Thoracic aorta (tissue), 2 donors: Measurements from ENCODE around the gene SLC44A3. TPM values are rescaled to one million over a fixed set of nuclear protein-coding genes. Genes with fewer than 3 reads are reported as not detected.

Experiments used
- ATAC-seq: fragments of 150-250 bp; one replicate; pipeline ENCODE4 v1.8.0; 2017; ENCODE audit warnings: low read depth; ENCODE audit not compliant: insufficient number of reproducible peaks, low FRiP score
- DNase-seq: peaks from one replicate; pipeline ENCODE4 v3.0.0-alpha.2; 2020; ENCODE audit warnings: low spot score
- H3K27ac ChIP-seq, 2 donors: fragments of 200-600 bp; sonication (generic); 1 replicate in 1 of 2; 2 replicates in 1 of 2; pipeline ENCODE4 v1.5.1; 2016; ENCODE audit warnings: mild to moderate bottlenecking in 2 of 2, moderate library complexity in 2 of 2
- H3K27me3 ChIP-seq: fragments of 200-600 bp; sonication (generic); replicated peaks from 2 replicates; pipeline ENCODE4 v1.6.0; 2016; ENCODE audit warnings: mild to moderate bottlenecking; ENCODE audit not compliant: insufficient read depth
- H3K36me3 ChIP-seq: fragments of 200-600 bp; sonication (generic); one replicate; pipeline ENCODE4 v1.5.1; 2016
- H3K4me1 ChIP-seq, 2 donors: fragments of 200-600 bp; sonication (generic); 1 replicate in 1 of 2; 2 replicates in 1 of 2; pipeline versions ENCODE4 v1.5.1 to v1.6.0; 2016; ENCODE audit warnings: low read depth in 2 of 2, mild to moderate bottlenecking in 1 of 2; ENCODE audit not compliant: control insufficient read depth in 1 of 2
- H3K4me3 ChIP-seq: fragments of 200-600 bp; sonication (generic); 2 replicates; pipeline ENCODE4 v1.5.1; 2016; ENCODE audit warnings: mild to moderate bottlenecking
- H3K9me3 ChIP-seq: fragments of 200-600 bp; sonication (generic); 2 replicates; pipeline ENCODE4 v1.5.1; 2016
- total RNA-seq, 2 donors: library from RNA; depleted of rRNA; stranded (reverse); fragments of >200 nt; gene quantifications; one replicate each; pipeline versions ENCODE4 v1.1.0 to v1.2.3, GENCODE V29; 2016
- TF ChIP-seq, protein P1 (sequence below): fragments of 200-600 bp; sonication (generic); IDR thresholded peaks from one replicate; pipeline ENCODE4 v1.5.1; 2019; ENCODE audit warnings: antibody characterized with exemption

SLC44A3 gene
- total RNA-seq, 2 donors from 2014 or later = 2.5 to 3.7 TPM

DNA sequence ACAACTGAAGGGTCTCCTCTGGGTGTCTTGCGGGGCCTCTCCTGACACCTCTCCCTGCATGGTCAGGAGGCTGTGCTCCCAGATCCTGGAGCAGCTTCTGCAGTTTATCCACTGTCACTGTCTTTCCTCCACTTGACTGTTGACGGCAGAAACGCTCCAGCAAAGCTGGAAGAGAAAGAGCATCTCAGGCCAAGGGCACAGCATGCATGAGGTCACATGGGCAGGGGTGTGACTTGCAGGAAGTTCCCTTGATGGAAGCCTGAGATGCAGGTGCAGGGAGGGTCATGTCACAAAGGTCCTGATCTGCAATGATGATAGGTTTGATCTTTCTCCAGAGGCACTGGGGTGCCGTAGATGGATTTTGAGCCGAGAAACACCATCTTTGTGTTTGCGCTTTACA, 23.3 kb downstream of the SLC44A3 start:
- DNase-seq (no peak), ATAC-seq (no peak)
- Histone ChIP-seq H3K27me3 (no peaks in the 10 kb centered on the region), H3K27ac (no peak overlapping the region), H3K9me3 (no peaks in the 10 kb centered on the region), H3K4me1 (no peaks in the 10 kb centered on the region), H3K4me3 (no peak overlapping the region), H3K36me3 (no peaks in the 10 kb centered on the region)
- TF ChIP-seq, protein P1, sequence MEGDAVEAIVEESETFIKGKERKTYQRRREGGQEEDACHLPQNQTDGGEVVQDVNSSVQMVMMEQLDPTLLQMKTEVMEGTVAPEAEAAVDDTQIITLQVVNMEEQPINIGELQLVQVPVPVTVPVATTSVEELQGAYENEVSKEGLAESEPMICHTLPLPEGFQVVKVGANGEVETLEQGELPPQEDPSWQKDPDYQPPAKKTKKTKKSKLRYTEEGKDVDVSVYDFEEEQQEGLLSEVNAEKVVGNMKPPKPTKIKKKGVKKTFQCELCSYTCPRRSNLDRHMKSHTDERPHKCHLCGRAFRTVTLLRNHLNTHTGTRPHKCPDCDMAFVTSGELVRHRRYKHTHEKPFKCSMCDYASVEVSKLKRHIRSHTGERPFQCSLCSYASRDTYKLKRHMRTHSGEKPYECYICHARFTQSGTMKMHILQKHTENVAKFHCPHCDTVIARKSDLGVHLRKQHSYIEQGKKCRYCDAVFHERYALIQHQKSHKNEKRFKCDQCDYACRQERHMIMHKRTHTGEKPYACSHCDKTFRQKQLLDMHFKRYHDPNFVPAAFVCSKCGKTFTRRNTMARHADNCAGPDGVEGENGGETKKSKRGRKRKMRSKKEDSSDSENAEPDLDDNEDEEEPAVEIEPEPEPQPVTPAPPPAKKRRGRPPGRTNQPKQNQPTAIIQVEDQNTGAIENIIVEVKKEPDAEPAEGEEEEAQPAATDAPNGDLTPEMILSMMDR = no peak

DNA sequence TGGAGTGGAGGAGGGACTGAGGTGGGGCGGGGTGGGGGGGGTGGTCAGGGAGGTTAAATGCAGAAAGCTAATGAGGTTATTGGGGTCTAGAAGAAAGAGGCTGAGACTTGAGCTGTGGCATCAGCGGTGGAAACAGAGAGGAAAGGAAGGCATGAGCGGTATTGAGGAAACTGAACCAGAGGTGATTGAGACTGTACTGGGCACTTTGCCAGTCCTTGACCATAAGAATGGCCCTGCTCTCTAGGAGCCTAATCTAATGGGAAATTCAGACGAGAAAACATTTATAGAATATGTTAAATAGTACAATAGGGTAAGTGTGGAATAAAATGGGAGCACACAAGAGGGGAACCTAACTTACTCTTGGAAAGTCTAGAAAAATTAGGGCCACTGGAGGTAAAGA, 23.7 kb downstream of the SLC44A3 start:
- no peak for ATAC-seq
- Histone ChIP-seq H3K4me3 (no peak overlapping the region), H3K27me3 (no peaks in the 10 kb centered on the region), H3K36me3 (no peaks in the 10 kb centered on the region), H3K27ac (no peak overlapping the region), H3K4me1 (no peaks in the 10 kb centered on the region), H3K9me3 (no peaks in the 10 kb centered on the region)
- TF ChIP-seq, protein P1 = no peak
- DNase-seq = no peak

DNA sequence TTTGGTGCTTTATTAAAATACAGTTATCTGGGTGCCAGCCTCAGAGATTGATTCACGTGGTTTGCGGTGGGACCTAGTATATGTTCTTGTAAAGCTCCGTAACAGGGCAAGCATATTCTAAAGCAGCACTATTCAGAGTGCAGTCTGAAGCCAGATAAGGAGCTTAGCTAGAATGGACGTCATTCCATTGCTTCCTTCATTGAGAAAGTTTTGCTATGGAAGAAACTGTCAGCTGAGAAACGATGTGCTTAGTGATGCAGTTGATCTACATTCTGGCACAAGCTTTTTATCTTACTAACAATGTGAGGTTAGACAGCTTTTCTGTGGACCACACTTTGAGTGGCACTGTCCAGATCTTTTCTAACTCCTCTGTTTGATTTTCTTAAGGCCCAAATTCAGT, 26.2 kb downstream of the SLC44A3 start:
- ATAC-seq = no peak
- Histone ChIP-seq H3K36me3 (no peaks in the 10 kb centered on the region), H3K4me1 (peaks cover 4 to 13% of the 10 kb centered on the region in 2 donors), H3K27ac (no peak overlapping the region), H3K4me3 (no peak overlapping the region), H3K27me3 (no peaks in the 10 kb centered on the region), H3K9me3 (no peaks in the 10 kb centered on the region)
- TF ChIP-seq, protein P1 = no peak
- no peak for DNase-seq

DNA sequence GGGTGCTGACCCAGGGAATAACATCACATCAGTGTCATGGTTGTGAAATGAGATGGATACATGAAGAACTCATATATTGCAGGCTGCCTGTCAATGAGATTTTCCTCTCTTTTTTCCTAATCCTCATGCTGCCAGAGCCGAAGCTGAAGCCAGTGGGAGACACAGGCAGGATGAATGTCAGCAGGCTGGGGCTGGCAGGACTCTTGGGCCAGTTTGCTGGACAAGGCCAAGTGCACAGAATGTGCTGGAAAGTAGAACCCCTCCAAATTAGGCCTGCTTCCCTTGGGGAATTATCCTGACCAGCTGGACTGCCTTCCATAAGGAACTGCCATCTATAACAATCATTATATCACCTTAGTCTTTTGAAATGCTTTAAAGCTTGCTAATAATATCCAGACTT, 31.4 kb downstream of the SLC44A3 start:
- DNase-seq (no peak), ATAC-seq (no peak)
- Histone ChIP-seq H3K36me3 (no peaks in the 10 kb centered on the region), H3K9me3 (no peaks in the 10 kb centered on the region), H3K4me3 (no peak overlapping the region), H3K27me3 (no peaks in the 10 kb centered on the region), H3K4me1 (peaks cover 14 to 45% of the 10 kb centered on the region in 2 donors), H3K27ac (peak overlapping the region; percentile 20 to 48)
- TF ChIP-seq, protein P1 = no peak

DNA sequence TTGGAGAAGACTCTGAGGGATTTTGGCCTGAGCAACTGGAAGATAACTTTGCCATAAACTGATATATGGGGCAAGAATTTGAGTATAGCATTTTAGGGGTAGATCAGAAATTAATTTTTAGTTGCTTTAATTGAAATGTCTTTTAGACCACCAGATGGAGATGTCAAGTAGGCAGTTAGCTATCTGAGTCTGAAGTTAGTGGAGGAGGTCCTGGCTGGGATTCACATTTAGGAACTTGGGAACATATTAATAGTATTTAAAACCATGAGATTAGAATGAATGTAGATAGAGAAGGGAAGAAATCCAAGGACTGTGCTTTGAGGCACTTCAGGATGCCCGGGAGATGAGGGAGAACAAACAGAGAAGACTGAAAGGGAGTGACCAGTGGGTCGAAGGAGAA, 32.6 kb downstream of the SLC44A3 start:
- H3K4me3 ChIP-seq = no peak overlapping the region
- no peaks in the 10 kb centered on the region for H3K27me3 ChIP-seq
- H3K4me1 ChIP-seq = peaks cover 14 to 45% of the 10 kb centered on the region in 2 donors
- no peaks in the 10 kb centered on the region for H3K9me3 ChIP-seq
- no peaks in the 10 kb centered on the region for H3K36me3 ChIP-seq
- no peak for ATAC-seq
- TF ChIP-seq, protein P1 = no peak
- DNase-seq = no peak
- H3K27ac ChIP-seq = peak overlapping the region in 1 of 2 donors; percentile 6
